PC-3 (cell line): Measurements from ENCODE around the gene PARD6A.

Experiments used
- EZH2 ChIP-seq: fragments of 300-600 bp; sonication (generic); IDR thresholded peaks from one replicate; pipeline ENCODE4 v1.6.1; 2017; ENCODE audit warnings: antibody characterized with exemption, mild to moderate bottlenecking, low read length; ENCODE audit not compliant: unreplicated experiment
- EZH2phosphoT487 ChIP-seq: fragments of 300-600 bp; sonication (generic); IDR thresholded peaks from 2 replicates; pipeline ENCODE4 v1.6.1; 2018; ENCODE audit warnings: mild to moderate bottlenecking, antibody characterized with exemption, low read length, borderline replicate concordance

GRCh38 chr16:67710607-67711006, 49.8 kb downstream of the PARD6A start:
- TF ChIP-seq EZH2phosphoT487 = no peak
- no peak for TF ChIP-seq EZH2
